GM18907 (cell line): Measurements from ENCODE around the gene CNPY4.
"Not testable (repeated sequence)": the region's sequence is repeated elsewhere in the genome, so short reads cannot be mapped to it uniquely, and the experiment has no call there.

Experiments
- ATAC-seq: cut with Tn5 transposase; IDR thresholded peaks from one replicate; pipeline ENCODE4 v1.9.1; 2021; ENCODE audit warnings: mild to moderate bottlenecking, moderate library complexity; ENCODE audit not compliant: unreplicated experiment

CNPY4 gene

DNA sequence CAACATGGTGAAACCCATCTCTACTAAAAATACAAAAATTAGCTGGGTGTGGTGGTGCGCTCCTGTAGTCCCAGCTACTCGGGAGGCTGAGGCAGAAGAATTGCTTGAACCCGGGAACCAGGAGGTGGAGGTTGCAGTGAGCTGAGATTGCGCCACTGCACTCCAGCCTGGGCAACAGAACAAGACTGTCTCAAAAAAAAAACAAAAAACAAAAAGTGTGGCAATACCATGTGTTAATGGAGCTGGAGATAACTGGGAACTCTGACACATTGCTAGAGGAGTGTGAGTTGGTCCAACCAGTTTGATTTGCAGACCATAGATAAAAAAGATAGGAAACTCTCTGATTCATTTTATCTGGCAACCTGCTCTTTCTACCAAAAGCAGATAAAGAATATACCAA, 26.9 kb downstream of the CNPY4 start:
- ATAC-seq, result not testable (repeated sequence)

DNA sequence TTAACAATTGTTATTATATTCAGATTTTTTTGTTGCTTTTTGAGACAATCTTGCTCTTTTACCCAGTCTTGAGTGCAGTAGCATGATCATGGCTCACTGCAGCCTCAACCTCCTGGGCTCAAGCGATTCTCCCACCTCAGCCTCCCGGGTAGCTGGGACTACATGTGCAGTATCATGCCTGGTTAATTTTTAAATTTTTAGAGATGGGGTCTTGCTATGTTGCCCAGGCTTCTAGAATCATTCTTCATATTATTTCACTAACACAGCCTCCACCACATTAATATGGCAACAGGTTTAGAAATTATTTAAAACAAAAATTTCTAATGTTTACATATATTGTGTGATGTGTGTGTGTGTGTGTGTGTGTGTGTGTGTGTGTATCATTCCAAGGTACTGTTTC, 27.8 kb downstream of the CNPY4 start:
- no peak for ATAC-seq

DNA sequence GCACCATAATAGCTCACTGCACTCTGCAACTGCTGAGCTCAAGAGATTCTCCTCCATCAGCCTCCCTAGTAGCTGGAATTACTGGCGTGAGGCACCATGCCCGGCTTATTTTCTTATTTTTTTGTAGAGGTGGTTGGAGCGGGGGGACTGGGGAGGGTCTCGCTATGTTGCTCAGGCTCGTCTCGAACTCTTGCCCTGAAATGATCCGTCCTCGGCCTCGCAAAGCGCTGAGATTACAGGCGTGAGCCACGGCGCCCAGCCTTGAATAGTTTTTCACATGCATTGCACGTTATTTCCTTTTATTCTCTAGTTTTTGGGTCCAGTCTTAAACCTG, 28.8 kb downstream of the CNPY4 start:
- ATAC-seq, result no peak

DNA sequence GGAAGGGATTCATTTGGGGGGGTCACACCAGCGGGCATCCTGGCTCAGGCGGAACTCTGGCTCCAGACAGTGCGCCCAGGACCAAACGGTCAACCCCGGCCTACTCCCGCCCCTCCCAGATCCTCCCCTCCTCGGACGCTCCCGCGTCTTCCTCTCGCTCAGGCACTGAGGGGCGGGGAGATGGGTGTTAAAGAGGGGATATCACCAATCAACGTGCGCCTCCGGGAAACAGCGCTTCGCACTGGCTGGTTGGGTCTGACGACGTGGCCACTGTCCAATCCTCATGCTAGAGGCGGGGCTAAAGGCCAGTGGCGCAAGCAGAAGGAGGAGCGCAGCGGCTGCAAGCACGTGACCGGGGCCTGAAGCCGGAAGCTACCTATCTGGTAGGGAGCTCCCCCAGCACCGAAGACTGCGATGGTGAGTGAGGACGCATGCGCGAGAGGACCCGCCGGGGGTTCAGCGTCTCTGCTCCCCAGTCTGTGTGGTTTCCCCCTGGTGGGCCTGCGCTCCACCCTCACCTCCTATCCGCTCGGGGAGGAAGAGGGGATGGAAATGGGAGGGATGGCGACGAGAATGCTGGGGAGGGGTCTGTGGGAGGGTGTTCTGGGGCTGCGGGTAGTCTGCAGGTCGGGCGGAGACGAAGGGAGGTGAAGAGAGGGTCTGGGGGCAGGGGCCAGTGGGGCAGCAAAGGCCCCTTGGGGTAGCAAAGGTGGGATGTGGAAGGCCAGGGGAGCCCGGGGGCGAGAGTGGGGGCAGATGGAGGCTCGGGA, 29.3 kb downstream of the CNPY4 start, which contains the start of gene LAMTOR4:
Gene LAMTOR4, plus strand, starts transcription at position 360 of the 770 bp plus-strand sequence. Its CDS starts 55 bp downstream, at position 415.
- ATAC-seq, result peak; percentile 96

- no peak for ATAC-seq
Measured at GRCh38 chr7:100152404-100152803, 33.0 kb downstream of the CNPY4 start.

- no peak for ATAC-seq
Measured at GRCh38 chr7:100152937-100153666, 33.7 kb downstream of the CNPY4 start.

- ATAC-seq, result no peak
Measured at GRCh38 chr7:100153708-100154535, 34.5 kb downstream of the CNPY4 start.

DNA sequence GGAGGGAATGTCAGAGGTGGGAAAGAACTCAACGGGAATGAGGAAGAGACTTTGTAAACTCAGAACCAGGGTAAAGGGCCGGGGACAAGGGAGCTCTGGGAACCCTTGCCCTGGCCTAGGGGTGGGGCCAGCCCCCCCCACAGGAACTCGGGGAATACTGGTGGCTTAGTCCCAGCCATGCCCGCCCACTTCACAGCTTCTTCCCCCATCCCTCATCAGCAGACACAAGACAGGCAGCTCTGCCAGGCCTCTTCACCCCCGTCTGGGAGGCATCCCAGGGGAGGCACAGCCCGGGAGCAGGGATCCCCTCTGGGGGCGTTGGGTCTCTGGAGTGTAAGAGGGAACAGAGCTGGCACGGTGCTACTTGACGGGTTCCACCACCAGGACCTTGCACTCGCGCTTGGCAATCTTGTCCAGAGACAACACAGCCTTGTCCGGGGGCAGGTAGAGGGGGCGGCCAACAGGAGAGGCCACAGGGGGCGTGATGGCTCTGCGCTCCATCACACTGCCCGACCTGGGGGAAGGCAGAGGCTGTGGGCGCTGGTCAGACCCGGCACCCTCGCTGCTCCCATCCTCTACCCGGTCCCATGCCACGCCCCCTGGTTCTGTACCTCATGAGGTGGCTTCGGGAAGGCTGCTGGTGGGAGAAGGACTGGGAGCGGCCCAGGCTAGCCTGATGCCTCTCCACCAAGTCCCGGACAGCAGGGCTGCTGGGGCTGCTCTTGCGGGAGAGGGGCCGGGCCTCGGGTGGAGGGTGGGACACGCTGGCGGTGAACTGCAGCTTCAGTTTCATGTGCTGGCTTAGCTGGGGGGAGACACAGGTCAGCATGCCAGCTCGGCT, 35.4 kb downstream of the CNPY4 start:
- no peak for ATAC-seq

DNA sequence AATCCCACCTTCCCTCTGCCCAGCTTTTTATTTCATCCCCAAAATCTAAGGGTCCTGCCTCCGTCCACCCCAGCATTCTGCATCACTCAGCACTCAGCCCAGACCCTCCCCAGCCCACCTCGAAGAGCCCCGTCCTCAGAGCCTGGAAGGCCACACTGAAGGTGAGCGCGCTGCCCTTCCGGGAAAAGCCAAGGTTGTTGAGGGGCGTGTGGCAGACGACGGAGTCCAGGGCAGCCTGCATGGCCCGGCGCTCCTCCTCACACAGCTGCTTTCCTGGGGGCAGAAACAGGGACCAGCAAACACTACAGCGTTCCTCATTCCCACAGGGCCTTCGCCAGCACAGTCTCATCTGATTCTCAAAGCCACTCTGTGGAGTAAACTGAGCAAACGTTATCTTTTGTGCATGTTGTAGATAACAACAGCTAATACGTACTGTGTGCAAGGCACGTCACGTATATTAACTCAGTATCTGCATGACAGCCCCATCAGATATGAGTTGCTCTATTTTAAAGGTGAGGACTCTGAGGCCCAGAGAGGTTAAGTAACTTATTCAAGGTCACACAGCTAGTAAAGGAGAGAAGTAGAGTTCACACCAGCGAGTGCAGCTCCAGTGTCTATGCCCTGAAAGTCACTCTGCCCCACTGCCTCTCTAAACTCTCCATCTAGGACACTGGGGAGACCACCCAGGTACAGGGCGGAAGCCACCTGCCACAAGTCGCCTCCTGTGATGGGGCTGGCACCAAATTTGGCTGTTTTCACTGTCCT, 36.3 kb downstream of the CNPY4 start:
- ATAC-seq, result no peak

- ATAC-seq, result no peak
Measured at GRCh38 chr7:100156331-100157068, 37.1 kb downstream of the CNPY4 start.

- ATAC-seq, result no peak
Measured at GRCh38 chr7:100157069-100157333, 37.6 kb downstream of the CNPY4 start.

GRCh38 chr7:100157334-100158228, 38.1 kb downstream of the CNPY4 start:
- ATAC-seq, result no peak

- ATAC-seq, result peak; percentile 64
Measured at GRCh38 chr7:100158229-100159098, 39.0 kb downstream of the CNPY4 start, which contains the start of gene TRAPPC14. TSS of gene TRAPPC14 (minus strand) at chr7:100158723. CDS start at chr7:100158499, 224 bp downstream.

DNA sequence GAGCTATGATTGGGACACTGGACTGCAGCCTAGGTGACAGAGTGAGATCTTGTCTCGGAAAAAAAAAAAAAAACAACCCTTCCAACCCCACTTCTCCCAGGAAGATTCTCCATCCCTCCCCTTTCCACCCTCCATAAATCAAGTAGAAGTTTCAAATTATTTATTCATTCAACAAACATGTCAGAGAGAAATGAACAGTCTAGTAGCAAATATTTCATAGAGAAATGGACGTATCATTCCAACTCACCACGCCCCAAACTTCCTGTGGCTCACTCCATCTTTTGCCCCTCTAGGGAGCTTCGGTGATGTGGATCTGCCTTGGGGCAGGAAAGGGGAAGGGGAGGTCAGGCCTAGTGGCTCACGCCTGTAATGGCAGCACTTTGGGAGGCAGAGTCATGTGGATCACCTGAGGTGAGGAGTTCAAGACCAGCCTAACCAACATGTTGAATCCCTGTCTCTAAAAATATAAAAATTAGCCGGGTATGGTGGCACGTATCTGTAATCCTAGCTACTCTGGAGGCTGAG, 39.7 kb downstream of the CNPY4 start:
- no peak for ATAC-seq

DNA sequence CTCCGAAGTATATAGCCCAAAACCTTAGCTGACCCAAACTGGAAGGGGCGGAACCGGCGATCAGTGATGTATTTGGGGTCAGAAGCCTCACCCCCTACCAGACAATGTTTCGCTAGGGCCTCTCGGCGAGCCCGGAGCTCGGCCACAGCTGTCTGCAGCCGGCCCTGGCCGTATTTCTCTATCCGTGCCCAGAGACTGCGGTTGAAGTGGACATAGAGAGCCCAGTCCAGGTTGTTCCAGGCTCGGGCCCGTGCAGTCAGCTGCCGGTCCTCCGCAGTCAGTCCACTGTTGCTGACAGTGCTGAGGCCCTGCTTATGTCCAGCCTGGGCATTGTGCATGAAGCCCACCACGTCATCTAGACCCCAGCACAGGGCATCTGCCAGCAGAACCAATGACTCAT, 40.6 kb downstream of the CNPY4 start:
- ATAC-seq, result no peak

DNA sequence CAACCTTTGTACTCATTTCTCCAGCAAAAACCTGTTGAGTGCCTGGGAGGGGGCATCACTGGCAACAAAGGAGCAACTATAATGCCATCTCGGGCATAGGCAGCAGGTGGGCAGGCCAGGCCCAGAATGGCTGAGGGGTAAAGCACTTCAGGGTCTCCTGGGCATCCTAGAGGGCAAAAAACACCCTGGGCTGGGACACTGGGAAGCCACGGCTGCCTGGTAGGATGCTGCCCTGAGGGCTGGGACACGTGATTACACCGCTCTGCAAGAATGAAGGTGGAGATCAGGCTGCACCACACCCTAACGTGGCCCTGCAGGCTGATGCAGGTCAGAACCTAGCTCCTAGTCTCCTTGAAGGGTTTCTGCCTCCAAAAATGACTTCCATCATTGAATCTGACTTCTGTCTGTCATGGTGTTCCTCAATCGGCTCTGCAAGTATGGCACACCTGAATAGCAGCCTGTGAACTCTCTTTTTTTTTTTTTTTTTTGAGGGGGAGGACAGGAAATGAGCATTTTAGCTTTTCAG, 43.6 kb downstream of the CNPY4 start:
- no peak for ATAC-seq

DNA sequence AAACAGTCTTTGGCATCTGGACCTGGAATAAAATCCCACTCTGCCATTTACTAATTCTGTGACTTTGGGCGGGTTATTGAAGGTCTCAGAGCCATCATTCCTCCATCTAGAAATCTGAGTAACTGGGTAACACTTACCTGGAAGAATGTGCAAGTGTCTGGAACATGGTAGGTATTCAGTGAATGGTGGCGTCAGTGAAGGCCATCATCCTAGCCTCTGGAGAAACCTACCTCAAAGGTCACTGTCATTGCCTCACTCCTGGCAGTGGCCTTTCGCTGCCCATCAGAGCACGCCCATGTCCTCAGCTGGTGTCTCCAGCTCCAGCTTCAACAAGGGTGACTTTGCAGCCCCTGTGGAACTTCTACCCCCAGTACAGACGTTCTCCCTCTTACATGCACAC, 44.4 kb downstream of the CNPY4 start:
- no peak for ATAC-seq
